Ovary (tissue), 3 donors: ENCODE measurements around the gene TLDC2.

ENCODE experiments used
- CTCF ChIP-seq, 3 donors: fragments of 450-650 bp in 2 of 3; fragments of 200-600 bp in 1 of 3; IDR thresholded peaks; one replicate each; pipeline versions ENCODE4 v1.5.1 to v1.8.0; 2016 to 2022; ENCODE audit warnings: antibody characterized with exemption in 3 of 3, mild to moderate bottlenecking in 1 of 3
- EP300 ChIP-seq: sonication (generic); formaldehyde crosslinking; IDR thresholded peaks from one replicate; pipeline ENCODE4 v1.6.1; 2017; ENCODE audit warnings: antibody characterized with exemption
- POLR2A ChIP-seq: fragments of 450-650 bp; IDR thresholded peaks from one replicate; pipeline ENCODE4 v1.6.1; 2017; ENCODE audit warnings: antibody characterized with exemption, mild to moderate bottlenecking, moderate library complexity
- donor health status: DM: no; HTN: no; CAD: no.

- TF ChIP-seq CTCF (IDR thresholded peaks at IDR 0.05): no peak
- no peak for TF ChIP-seq EP300
- no peak for TF ChIP-seq POLR2A
Measured at GRCh38 chr20:36890586-36890985, 14.6 kb downstream of the TLDC2 start.
